ENCODE measurements around the gene TTC39C. TPM values are rescaled to one million over a fixed set of nuclear protein-coding genes. Genes with fewer than 3 reads are reported as not detected.

Gene TTC39C
- total and polyA plus RNA-seq, 7 donors = 0.48 to 2.4 (median 1.2) TPM

DNA sequence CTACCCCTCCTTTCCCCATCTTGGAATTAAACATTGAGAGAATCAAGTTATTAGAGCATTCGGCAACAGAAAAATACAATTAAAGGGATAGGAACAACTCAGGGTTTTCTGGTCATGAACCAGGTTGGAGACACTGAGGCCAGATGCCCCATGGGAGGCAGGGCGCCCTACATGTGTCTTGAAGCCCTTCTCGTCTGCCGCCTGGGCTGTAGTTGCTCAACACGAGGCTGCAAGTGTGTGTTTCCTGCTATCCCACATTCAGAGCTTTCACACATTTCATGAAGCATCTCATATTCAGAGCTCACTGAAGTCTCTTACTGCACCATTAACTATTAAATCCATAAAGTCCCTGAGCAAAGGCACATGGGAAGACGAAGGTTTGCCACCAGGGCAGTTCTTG is 28.8 kb downstream of the TTC39C start:
- ATAC-seq (no peak), DNase-seq (no peak)
- H3K27me3 ChIP-seq (ENCODE audit: insufficient read depth in 3 of 3, low read length in 2 of 3) = no peaks in the 10 kb centered on the region
- no peak overlapping the region for H3K27ac ChIP-seq
- 71 to 82% (median 76%) methylated on average over 6 of the region's 6 CpGs for WGBS, 3 donors
- no peak overlapping the region for H3K4me3 ChIP-seq
- TF ChIP-seq, protein P1, sequence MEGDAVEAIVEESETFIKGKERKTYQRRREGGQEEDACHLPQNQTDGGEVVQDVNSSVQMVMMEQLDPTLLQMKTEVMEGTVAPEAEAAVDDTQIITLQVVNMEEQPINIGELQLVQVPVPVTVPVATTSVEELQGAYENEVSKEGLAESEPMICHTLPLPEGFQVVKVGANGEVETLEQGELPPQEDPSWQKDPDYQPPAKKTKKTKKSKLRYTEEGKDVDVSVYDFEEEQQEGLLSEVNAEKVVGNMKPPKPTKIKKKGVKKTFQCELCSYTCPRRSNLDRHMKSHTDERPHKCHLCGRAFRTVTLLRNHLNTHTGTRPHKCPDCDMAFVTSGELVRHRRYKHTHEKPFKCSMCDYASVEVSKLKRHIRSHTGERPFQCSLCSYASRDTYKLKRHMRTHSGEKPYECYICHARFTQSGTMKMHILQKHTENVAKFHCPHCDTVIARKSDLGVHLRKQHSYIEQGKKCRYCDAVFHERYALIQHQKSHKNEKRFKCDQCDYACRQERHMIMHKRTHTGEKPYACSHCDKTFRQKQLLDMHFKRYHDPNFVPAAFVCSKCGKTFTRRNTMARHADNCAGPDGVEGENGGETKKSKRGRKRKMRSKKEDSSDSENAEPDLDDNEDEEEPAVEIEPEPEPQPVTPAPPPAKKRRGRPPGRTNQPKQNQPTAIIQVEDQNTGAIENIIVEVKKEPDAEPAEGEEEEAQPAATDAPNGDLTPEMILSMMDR (IDR thresholded peaks at IDR 0.05) = no peak
- H3K36me3 ChIP-seq (ENCODE audit: insufficient read depth in 1 of 2, low read depth in 1 of 2) = no peaks in the 10 kb centered on the region
- H3K4me1 ChIP-seq = no peaks in the 10 kb centered on the region
- intact Hi-C loops (cut with DNase I) = no loop called here
- no peaks in the 10 kb centered on the region for H3K9me3 ChIP-seq

DNA sequence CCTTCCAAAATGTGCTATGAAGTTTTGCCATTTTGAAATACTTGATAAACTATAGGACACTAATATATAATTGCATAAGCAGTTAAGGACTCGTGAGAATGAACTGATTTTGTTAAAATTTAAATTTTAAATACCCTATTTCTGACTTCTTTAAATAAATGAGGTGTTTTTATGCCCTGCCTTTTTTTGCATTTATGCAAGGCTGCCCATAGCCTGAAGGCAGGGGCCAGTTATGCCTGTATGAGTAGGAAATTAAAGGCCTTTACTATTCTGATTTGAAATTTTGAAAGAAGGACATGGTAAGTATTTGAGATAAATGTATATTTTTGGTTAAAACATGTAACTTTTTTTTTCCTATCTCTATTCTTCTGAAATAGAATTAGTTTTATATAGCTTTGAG is 33.7 kb downstream of the TTC39C start:
- Histone ChIP-seq H3K36me3 (ENCODE audit: insufficient read depth in 1 of 2, low read depth in 1 of 2) (no peaks in the 10 kb centered on the region), H3K27me3 (ENCODE audit: insufficient read depth in 3 of 3, low read length in 2 of 3) (peaks cover 0 to 2% (median 0%) of the 10 kb centered on the region in 3 donors), H3K4me3 (no peak overlapping the region), H3K4me1 (no peaks in the 10 kb centered on the region), H3K27ac (no peak overlapping the region), H3K9me3 (no peaks in the 10 kb centered on the region)
- no peak for DNase-seq
- intact Hi-C loops (cut with DNase I) = no loop called here
- 91 to 92% (median 91%) methylated on average over 1 of the region's 1 CpG for WGBS, 3 donors
- no peak for ATAC-seq
- TF ChIP-seq, protein P1 (IDR thresholded peaks at IDR 0.05) = no peak

DNA sequence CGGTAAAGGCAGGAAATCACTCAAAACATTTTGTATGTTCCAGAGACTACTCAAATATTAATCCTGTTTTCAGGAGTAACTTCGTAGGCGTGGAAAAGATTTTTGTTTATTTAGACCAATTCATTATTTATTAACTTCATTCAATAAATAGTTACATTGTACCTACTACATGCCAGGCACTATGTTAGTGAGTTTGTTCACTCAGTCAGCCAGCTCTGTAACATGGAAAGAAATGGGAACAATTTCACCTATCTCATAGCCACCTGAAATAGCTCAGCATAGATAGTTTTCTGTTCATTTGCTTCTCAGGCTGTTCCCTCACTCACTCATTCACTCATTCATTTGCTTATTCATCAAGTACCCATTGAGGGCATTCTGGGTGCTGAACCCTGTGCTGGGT is 34.6 kb downstream of the TTC39C start:
- TF ChIP-seq, protein P1 (IDR thresholded peaks at IDR 0.05) = no peak
- DNase-seq (no peak), ATAC-seq (no peak)
- peaks cover 0 to 2% (median 0%) of the 10 kb centered on the region in 3 donors for H3K27me3 ChIP-seq (ENCODE audit: insufficient read depth in 3 of 3, low read length in 2 of 3)
- intact Hi-C loops (cut with DNase I) = no loop called here
- no peaks in the 10 kb centered on the region for H3K36me3 ChIP-seq (ENCODE audit: insufficient read depth in 1 of 2, low read depth in 1 of 2)
- no peaks in the 10 kb centered on the region for H3K9me3 ChIP-seq
- no peak overlapping the region for H3K4me3 ChIP-seq
- no peak overlapping the region for H3K27ac ChIP-seq
- 89 to 93% (median 90%) methylated on average over 3 of the region's 3 CpGs for WGBS, 3 donors
- no peaks in the 10 kb centered on the region for H3K4me1 ChIP-seq

DNA sequence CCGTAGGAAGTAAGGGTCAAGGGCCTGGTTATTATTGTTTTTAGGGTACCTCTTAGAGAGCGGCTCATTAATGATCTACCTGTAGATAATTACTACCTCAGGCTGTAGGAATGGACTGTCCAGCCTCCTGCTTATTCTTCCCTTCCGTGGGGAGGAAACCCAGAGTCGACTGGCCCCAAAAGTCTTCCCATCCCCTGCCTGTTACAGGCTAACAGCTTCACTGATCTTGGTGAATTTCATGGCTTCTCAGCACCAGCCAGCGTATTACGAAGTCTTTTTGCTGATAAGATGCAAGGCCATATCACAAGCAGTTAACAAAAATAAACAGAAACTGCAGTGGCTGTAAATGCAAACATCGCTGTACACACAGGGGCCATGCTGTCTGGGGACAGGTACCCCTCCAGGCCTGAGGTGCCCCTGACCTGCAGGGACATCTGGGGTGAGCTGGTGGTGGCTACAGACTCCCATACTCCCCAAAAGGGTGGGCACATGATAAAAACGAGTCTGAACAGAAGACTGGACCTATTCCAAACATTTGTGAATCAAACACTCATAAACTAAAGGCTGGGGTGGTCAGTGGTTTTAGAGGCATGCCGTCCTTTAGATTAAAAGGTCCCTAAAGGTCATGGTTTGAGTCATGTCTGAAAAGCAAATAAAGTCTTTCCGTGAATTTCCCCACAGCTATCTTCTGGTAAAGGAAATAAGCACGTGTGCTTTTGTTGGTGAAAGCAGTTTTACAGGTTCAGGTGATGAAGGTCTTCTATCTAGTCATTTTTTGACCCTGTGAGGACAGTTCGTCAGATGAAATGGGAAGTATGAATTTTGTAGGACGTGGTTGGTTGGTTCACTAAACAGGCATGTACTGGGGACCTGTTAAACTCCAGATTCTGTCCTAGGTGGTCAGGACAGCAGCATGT is 36.7 kb downstream of the TTC39C start:
- DNase-seq (no peak), ATAC-seq (no peak)
- H3K4me1 ChIP-seq = no peaks in the 10 kb centered on the region
- no peaks in the 10 kb centered on the region for H3K36me3 ChIP-seq (ENCODE audit: insufficient read depth in 1 of 2, low read depth in 1 of 2)
- TF ChIP-seq, protein P1 (IDR thresholded peaks at IDR 0.05) = no peak
- H3K27me3 ChIP-seq (ENCODE audit: insufficient read depth in 3 of 3, low read length in 2 of 3) = peaks cover 0 to 2% (median 0%) of the 10 kb centered on the region in 3 donors
- intact Hi-C loops (cut with DNase I) = loop anchor here in 1 of 2 donors (10.0 kb wide), 1 partner anchor 236 kb away; no protein-coding TSS in a partner anchor
- H3K4me3 ChIP-seq = no peak overlapping the region
- WGBS, 3 donors = 87 to 89% (median 87%) methylated on average over 13 of the region's 13 CpGs
- no peak overlapping the region for H3K27ac ChIP-seq
- H3K9me3 ChIP-seq = no peaks in the 10 kb centered on the region
